VCaP (cell line): ENCODE results near the gene YKT6.

Experiments
- H3K27ac ChIP-seq: fragments of 450-650 bp; 2 replicates; pipeline ENCODE4 v1.5.1; 2017
- CTCF ChIP-seq: fragments of 450-650 bp; conservative IDR thresholded peaks from 2 replicates; pipeline ENCODE4 v1.5.1; 2017; ENCODE audit warnings: mild to moderate bottlenecking, moderate library complexity

The YKT6 gene

GRCh38 chr7:44200699-44201461, at the start of gene YKT6:
TSS of gene YKT6 (plus strand) at chr7:44200978. CDS start at chr7:44201136, 158 bp downstream.
- peak; percentile 77 for TF ChIP-seq CTCF
- H3K27ac ChIP-seq, result peak within 1 kb of the TSS; percentile 77

DNA sequence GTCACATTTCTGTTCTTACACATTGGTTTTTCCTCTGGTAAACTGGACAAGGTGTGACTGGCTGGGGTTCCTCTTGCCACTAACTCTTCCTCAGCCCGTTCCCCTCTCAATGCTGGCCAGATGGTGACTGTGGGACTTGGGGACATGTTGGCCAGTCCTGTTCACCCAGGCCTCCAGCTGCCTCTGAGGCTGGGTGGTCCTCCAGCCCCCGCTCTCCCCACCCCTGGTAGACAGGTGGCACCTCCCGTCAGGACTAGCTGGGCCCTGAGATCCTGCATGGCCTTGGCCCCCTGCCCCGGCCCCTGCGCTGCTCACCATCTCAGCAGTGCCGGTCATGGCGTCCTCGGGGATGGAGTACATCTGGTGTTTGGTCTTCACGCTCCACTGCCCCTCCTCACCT, 48.8 kb upstream of the YKT6 start:
- no peak for TF ChIP-seq CTCF
- no peak overlapping the region for H3K27ac ChIP-seq

- no peak overlapping the region for H3K27ac ChIP-seq
- TF ChIP-seq CTCF, result no peak
Measured at GRCh38 chr7:44152971-44153947, 47.5 kb upstream of the YKT6 start.

- no peak overlapping the region for H3K27ac ChIP-seq
- TF ChIP-seq CTCF, result no peak
Measured at GRCh38 chr7:44153948-44154335, 46.8 kb upstream of the YKT6 start.

DNA sequence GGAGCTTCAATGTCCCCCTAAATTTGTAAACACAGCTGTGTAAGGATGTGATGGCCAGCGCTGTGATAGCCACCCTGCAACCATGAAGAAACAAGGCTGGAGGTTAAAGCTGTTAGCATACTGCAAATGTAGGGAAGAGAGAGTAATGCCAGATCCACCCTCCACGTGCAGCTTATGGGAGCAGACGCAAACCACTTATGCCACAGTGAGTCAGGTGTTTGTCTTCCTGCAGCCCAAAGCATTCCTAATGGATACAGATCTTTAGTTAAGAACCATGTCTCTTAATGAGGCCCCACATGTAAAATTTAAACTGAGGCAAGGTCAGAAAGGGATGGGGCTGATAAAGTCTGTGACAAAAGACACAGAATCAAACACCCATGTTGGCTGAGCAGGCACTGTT, 46.1 kb upstream of the YKT6 start:
- no peak for TF ChIP-seq CTCF
- no peak overlapping the region for H3K27ac ChIP-seq

GRCh38 chr7:44155191-44156185, 45.3 kb upstream of the YKT6 start:
- TF ChIP-seq CTCF, result no peak
- no peak overlapping the region for H3K27ac ChIP-seq
